Aortic smooth muscle cell (primary cell): Measurements from ENCODE around the gene UGP2. TPM values are rescaled to one million over a fixed set of nuclear protein-coding genes. Genes with fewer than 3 reads are reported as not detected.

ENCODE experiments used
- total RNA-seq: library from RNA; depleted of rRNA; stranded (reverse); fragments of >200 nt; gene quantifications from 2 replicates; pipeline ENCODE4 v1.2.3, GENCODE V29; 2014

Gene UGP2
- total RNA-seq: 72.9 and 117 TPM in 2 replicates

GRCh38 chr2:63841254-63842022, at the start of gene UGP2:
Gene UGP2 (plus strand): TSS chr2:63841896. CDS start chr2:63842186, 290 bp downstream.

Other genes with a start within 250 kb of the UGP2 start
- gene VPS54, start 177.5 kb downstream of the UGP2 start, total RNA-seq: 19.6 and 21.3 TPM in 2 replicates